ENCODE measurements around the gene FAM89A. TPM values are rescaled to one million over a fixed set of nuclear protein-coding genes. Genes with fewer than 3 reads are reported as not detected.

The FAM89A gene
- total RNA-seq, 1 experiment from 2014 or later, result 1.5 TPM

DNA sequence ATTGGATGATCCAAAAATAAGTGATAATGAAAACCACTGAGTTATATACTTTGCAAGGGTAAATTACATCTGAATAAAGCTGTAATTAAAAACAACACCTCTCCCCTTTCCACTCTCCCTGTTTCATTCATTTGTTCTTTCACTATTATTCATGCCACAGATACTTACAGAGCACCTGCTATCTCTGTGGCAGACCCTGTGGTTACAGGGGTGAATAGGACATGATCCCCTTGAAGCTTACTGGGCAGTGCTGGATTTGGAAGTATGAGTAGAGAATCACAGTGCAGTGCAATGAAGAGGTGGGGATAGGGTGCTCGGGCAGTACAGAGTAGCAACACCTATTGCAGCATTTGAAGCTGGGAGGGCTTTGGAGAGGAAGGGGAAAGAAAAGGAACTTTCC, 39.4 kb downstream of the FAM89A start:
- TF ChIP-seq, protein P1, sequence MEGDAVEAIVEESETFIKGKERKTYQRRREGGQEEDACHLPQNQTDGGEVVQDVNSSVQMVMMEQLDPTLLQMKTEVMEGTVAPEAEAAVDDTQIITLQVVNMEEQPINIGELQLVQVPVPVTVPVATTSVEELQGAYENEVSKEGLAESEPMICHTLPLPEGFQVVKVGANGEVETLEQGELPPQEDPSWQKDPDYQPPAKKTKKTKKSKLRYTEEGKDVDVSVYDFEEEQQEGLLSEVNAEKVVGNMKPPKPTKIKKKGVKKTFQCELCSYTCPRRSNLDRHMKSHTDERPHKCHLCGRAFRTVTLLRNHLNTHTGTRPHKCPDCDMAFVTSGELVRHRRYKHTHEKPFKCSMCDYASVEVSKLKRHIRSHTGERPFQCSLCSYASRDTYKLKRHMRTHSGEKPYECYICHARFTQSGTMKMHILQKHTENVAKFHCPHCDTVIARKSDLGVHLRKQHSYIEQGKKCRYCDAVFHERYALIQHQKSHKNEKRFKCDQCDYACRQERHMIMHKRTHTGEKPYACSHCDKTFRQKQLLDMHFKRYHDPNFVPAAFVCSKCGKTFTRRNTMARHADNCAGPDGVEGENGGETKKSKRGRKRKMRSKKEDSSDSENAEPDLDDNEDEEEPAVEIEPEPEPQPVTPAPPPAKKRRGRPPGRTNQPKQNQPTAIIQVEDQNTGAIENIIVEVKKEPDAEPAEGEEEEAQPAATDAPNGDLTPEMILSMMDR (conservative IDR thresholded peaks at IDR 0.05), result no peak
- Mint-ChIP-seq H3K27me3 (ENCODE audit: low read depth) (peaks cover 42% of the 10 kb centered on the region), H3K9me3 (peaks cover 23 to 29% of the 10 kb centered on the region in 2 experiments), H3K27ac (no peak overlapping the region), H3K4me1 (no peaks in the 10 kb centered on the region), H3K4me3 (no peak overlapping the region), H3K36me3 (ENCODE audit: insufficient read depth in 1 of 3, low read depth in 3 of 3) (peaks cover 0 to 21% (median 15%) of the 10 kb centered on the region in 3 experiments; a peak in 6 of 7 replicates)
- Histone ChIP-seq H4K8ac (replicated peaks; ENCODE audit: insufficient read length, low read depth, low read length) (no peak overlapping the region), H3K23me2 (ENCODE audit: insufficient read length, low read depth, low read length, poor library complexity, severe bottlenecking) (no peaks in the 10 kb centered on the region), H3K4me2 (ENCODE audit: insufficient read depth, insufficient read length, low read length) (no peak overlapping the region), H3K14ac (ENCODE audit: insufficient read depth, low read length) (no peak overlapping the region), H2AFZ (ENCODE audit: low read length) (no peak overlapping the region), H3K23ac (ENCODE audit: insufficient read length, low read depth, low read length) (no peak overlapping the region), H4K5ac (ENCODE audit: insufficient read length, low read depth, low read length) (no peak overlapping the region), H2BK20ac (ENCODE audit: low read depth, low read length, poor library complexity, severe bottlenecking) (no peak overlapping the region), H4K91ac (ENCODE audit: insufficient read length, low read depth, low read length) (no peak overlapping the region), H3K4me1 (ENCODE audit: insufficient read depth, low read length) (no peaks in the 10 kb centered on the region), H2BK15ac (ENCODE audit: low read depth, low read length) (no peak overlapping the region), H2BK12ac (ENCODE audit: insufficient read length, low read depth, low read length) (no peak overlapping the region), H3K27me3 (ENCODE audit: insufficient read depth, low read length) (no peaks in the 10 kb centered on the region), H3K4ac (ENCODE audit: low read depth, low read length) (no peak overlapping the region), H3K9me3 (ENCODE audit: control insufficient read depth, low read depth, low read length) (no peaks in the 10 kb centered on the region), H2AK5ac (ENCODE audit: insufficient read length, low read length) (no peak overlapping the region), H2BK5ac (ENCODE audit: insufficient read length, low read length) (no peak overlapping the region), H4K20me1 (ENCODE audit: control insufficient read depth, insufficient read depth, insufficient read length) (no peaks in the 10 kb centered on the region), H3K56ac (ENCODE audit: insufficient read length, low read depth, low read length) (no peak overlapping the region), H3K79me1 (ENCODE audit: insufficient read depth, low read depth, low read length, poor library complexity, severe bottlenecking) (no peaks in the 10 kb centered on the region), H3K9ac (ENCODE audit: extremely low read depth, insufficient read length, low read length) (no peak overlapping the region), H3K18ac (ENCODE audit: insufficient read length, low read depth, low read length) (no peak overlapping the region), H3K27ac (ENCODE audit: insufficient read length, low read depth, low read length) (no peak overlapping the region), H2BK120ac (ENCODE audit: low read depth, low read length, poor library complexity, severe bottlenecking) (no peak overlapping the region), H3T11ph (ENCODE audit: low read length) (no peak overlapping the region), H3K79me2 (ENCODE audit: insufficient read depth, low read length) (no peaks in the 10 kb centered on the region)
- WGBS (ENCODE audit: extremely low coverage, insufficient read length, low lambda C conversion rate), result no CpG with 5 or more reads among the region's 1 CpG
- DNase-seq, result no peak
